ENCODE results near the gene FRAS1.

DNA sequence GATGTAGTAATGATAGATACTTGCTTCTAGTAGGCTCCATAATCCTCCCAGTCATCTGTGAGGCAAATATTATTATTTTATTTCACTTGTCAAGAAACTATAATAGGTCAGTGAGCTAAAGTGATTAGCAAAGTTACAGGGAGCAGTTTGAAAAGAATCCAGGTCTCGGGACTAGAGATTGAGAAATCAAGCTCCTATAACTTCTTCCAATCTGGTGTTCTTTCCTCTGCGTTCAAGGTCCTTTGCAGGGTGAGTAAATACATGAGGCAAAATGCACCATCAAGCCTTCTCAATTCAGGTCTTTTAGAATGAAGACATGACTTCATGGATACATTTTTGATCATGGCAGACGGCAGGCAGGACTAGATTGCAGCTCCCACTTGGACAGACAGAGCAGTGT lies 150.4 kb downstream of the FRAS1 start:
- TF ChIP-seq, protein P1, sequence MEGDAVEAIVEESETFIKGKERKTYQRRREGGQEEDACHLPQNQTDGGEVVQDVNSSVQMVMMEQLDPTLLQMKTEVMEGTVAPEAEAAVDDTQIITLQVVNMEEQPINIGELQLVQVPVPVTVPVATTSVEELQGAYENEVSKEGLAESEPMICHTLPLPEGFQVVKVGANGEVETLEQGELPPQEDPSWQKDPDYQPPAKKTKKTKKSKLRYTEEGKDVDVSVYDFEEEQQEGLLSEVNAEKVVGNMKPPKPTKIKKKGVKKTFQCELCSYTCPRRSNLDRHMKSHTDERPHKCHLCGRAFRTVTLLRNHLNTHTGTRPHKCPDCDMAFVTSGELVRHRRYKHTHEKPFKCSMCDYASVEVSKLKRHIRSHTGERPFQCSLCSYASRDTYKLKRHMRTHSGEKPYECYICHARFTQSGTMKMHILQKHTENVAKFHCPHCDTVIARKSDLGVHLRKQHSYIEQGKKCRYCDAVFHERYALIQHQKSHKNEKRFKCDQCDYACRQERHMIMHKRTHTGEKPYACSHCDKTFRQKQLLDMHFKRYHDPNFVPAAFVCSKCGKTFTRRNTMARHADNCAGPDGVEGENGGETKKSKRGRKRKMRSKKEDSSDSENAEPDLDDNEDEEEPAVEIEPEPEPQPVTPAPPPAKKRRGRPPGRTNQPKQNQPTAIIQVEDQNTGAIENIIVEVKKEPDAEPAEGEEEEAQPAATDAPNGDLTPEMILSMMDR (IDR thresholded peaks at IDR 0.05; ENCODE audit: borderline replicate concordance, extremely low read depth, low read length, poor library complexity, severe bottlenecking), result no peak
- TF ChIP-seq EZH2 (IDR thresholded peaks at IDR 0.05; ENCODE audit: borderline replicate concordance, low read depth, low read length, severe bottlenecking), result no peak

All from DND-41 (cell line).